Measurements from ENCODE around the gene ACYP2.
"Not testable (repeated sequence)": the region's sequence is repeated elsewhere in the genome, so short reads cannot be mapped to it uniquely, and the experiment has no call there.

ACYP2 gene

GRCh38 chr2:54274781-54275242 is 159.4 kb downstream of the ACYP2 start:
- Mint-ChIP-seq H3K9me3 (no peaks in the 10 kb centered on the region), H3K27me3 (no peaks in the 10 kb centered on the region), H3K4me3 (no peak overlapping the region), H3K4me1 (ENCODE audit: low read depth) (peaks cover 5% of the 10 kb centered on the region), H3K27ac (no peak overlapping the region), H3K36me3 (ENCODE audit: low read depth) (peaks cover 5% of the 10 kb centered on the region)
- no peak for DNase-seq

- DNase-seq, result no peak
- H3K4me3 Mint-ChIP-seq, result no peak overlapping the region
- no peak overlapping the region for H3K27ac Mint-ChIP-seq
- H3K27me3 Mint-ChIP-seq, result no peaks in the 10 kb centered on the region
- no peaks in the 10 kb centered on the region for H3K9me3 Mint-ChIP-seq
- peaks cover 5% of the 10 kb centered on the region for H3K4me1 Mint-ChIP-seq (ENCODE audit: low read depth)
- H3K36me3 Mint-ChIP-seq (ENCODE audit: low read depth), result peaks cover 5% of the 10 kb centered on the region
Observed at GRCh38 chr2:54275541-54275940, 160.1 kb downstream of the ACYP2 start.

GRCh38 chr2:54279385-54279784 is 164.0 kb downstream of the ACYP2 start:
- Mint-ChIP-seq H3K27me3 (no peaks in the 10 kb centered on the region), H3K27ac (no peak overlapping the region), H3K4me1 (ENCODE audit: low read depth) (peaks cover 6% of the 10 kb centered on the region), H3K4me3 (no peak overlapping the region), H3K36me3 (ENCODE audit: low read depth) (no peaks in the 10 kb centered on the region), H3K9me3 (no peaks in the 10 kb centered on the region)
- no peak for DNase-seq

GRCh38 chr2:54284826-54285225 is 169.4 kb downstream of the ACYP2 start:
- peaks cover 6% of the 10 kb centered on the region for H3K4me1 Mint-ChIP-seq (ENCODE audit: low read depth)
- H3K9me3 Mint-ChIP-seq, result no peaks in the 10 kb centered on the region
- H3K36me3 Mint-ChIP-seq (ENCODE audit: low read depth), result no peaks in the 10 kb centered on the region
- no peak for DNase-seq
- no peak overlapping the region for H3K27ac Mint-ChIP-seq
- H3K27me3 Mint-ChIP-seq, result no peaks in the 10 kb centered on the region
- no peak overlapping the region for H3K4me3 Mint-ChIP-seq

GRCh38 chr2:54285451-54285850 is 170.0 kb downstream of the ACYP2 start:
- Mint-ChIP-seq H3K36me3 (ENCODE audit: low read depth) (no peaks in the 10 kb centered on the region), H3K27me3 (no peaks in the 10 kb centered on the region), H3K9me3 (no peaks in the 10 kb centered on the region), H3K4me1 (ENCODE audit: low read depth) (peaks cover 6% of the 10 kb centered on the region), H3K4me3 (no peak overlapping the region), H3K27ac (no peak overlapping the region)
- no peak for DNase-seq

- Mint-ChIP-seq H3K9me3 (no peaks in the 10 kb centered on the region), H3K4me3 (no peak overlapping the region), H3K36me3 (ENCODE audit: low read depth) (no peaks in the 10 kb centered on the region), H3K4me1 (ENCODE audit: low read depth) (peaks cover 2% of the 10 kb centered on the region), H3K27me3 (no peaks in the 10 kb centered on the region), H3K27ac (no peak overlapping the region)
- DNase-seq, result no peak
Observed at GRCh38 chr2:54287532-54287931, 172.1 kb downstream of the ACYP2 start.

GRCh38 chr2:54289917-54290316 is 174.5 kb downstream of the ACYP2 start:
- H3K36me3 Mint-ChIP-seq (ENCODE audit: low read depth), result no peaks in the 10 kb centered on the region
- no peaks in the 10 kb centered on the region for H3K27me3 Mint-ChIP-seq
- H3K4me3 Mint-ChIP-seq, result no peak overlapping the region
- no peak overlapping the region for H3K27ac Mint-ChIP-seq
- DNase-seq, result no peak
- H3K4me1 Mint-ChIP-seq (ENCODE audit: low read depth), result no peaks in the 10 kb centered on the region
- no peaks in the 10 kb centered on the region for H3K9me3 Mint-ChIP-seq

GRCh38 chr2:54290356-54291025 is 175.1 kb downstream of the ACYP2 start:
- no peak for DNase-seq
- Mint-ChIP-seq H3K4me3 (no peak overlapping the region), H3K9me3 (no peaks in the 10 kb centered on the region), H3K4me1 (ENCODE audit: low read depth) (no peaks in the 10 kb centered on the region), H3K36me3 (ENCODE audit: low read depth) (no peaks in the 10 kb centered on the region), H3K27ac (no peak overlapping the region), H3K27me3 (no peaks in the 10 kb centered on the region)

- not testable (repeated sequence) for H3K9me3 Mint-ChIP-seq; H3K27me3 Mint-ChIP-seq; H3K36me3 Mint-ChIP-seq (ENCODE audit: low read depth); H3K27ac Mint-ChIP-seq; H3K4me3 Mint-ChIP-seq; H3K4me1 Mint-ChIP-seq (ENCODE audit: low read depth); DNase-seq
Observed at GRCh38 chr2:54294665-54295064, 179.2 kb downstream of the ACYP2 start.

GRCh38 chr2:54295911-54296310 is 180.5 kb downstream of the ACYP2 start:
- DNase-seq, result no peak
- H3K4me3 Mint-ChIP-seq, result no peak overlapping the region
- H3K36me3 Mint-ChIP-seq (ENCODE audit: low read depth), result no peaks in the 10 kb centered on the region
- H3K27ac Mint-ChIP-seq, result no peak overlapping the region
- H3K4me1 Mint-ChIP-seq (ENCODE audit: low read depth), result no peaks in the 10 kb centered on the region
- H3K9me3 Mint-ChIP-seq, result no peaks in the 10 kb centered on the region
- H3K27me3 Mint-ChIP-seq, result no peaks in the 10 kb centered on the region

- Mint-ChIP-seq H3K4me1 (ENCODE audit: low read depth) (no peaks in the 10 kb centered on the region), H3K36me3 (ENCODE audit: low read depth) (no peaks in the 10 kb centered on the region), H3K4me3 (no peak overlapping the region), H3K9me3 (no peaks in the 10 kb centered on the region), H3K27me3 (no peaks in the 10 kb centered on the region), H3K27ac (no peak overlapping the region)
- DNase-seq, result no peak
Observed at GRCh38 chr2:54298514-54298913, 183.1 kb downstream of the ACYP2 start.

GRCh38 chr2:54303631-54304030 is 188.2 kb downstream of the ACYP2 start:
- Mint-ChIP-seq H3K4me3 (no peak overlapping the region), H3K27ac (no peak overlapping the region), H3K4me1 (ENCODE audit: low read depth) (no peaks in the 10 kb centered on the region), H3K9me3 (no peaks in the 10 kb centered on the region), H3K27me3 (no peaks in the 10 kb centered on the region), H3K36me3 (ENCODE audit: low read depth) (no peaks in the 10 kb centered on the region)
- no peak for DNase-seq

GRCh38 chr2:54306556-54306955 is 191.1 kb downstream of the ACYP2 start:
- Mint-ChIP-seq H3K27ac (no peak overlapping the region), H3K4me1 (ENCODE audit: low read depth) (no peaks in the 10 kb centered on the region)
- no peak for DNase-seq

GRCh38 chr2:54308186-54308585 is 192.8 kb downstream of the ACYP2 start:
- no peak overlapping the region for H3K4me3 Mint-ChIP-seq
- H3K9me3 Mint-ChIP-seq, result no peaks in the 10 kb centered on the region
- no peaks in the 10 kb centered on the region for H3K4me1 Mint-ChIP-seq (ENCODE audit: low read depth)
- DNase-seq, result no peak
- H3K27ac Mint-ChIP-seq, result no peak overlapping the region
- H3K36me3 Mint-ChIP-seq (ENCODE audit: low read depth), result no peaks in the 10 kb centered on the region
- no peaks in the 10 kb centered on the region for H3K27me3 Mint-ChIP-seq

More at GRCh38 chr2:54306556-54306955, 191.1 kb downstream of the ACYP2 start:
- Mint-ChIP-seq H3K36me3 (ENCODE audit: low read depth) (no peaks in the 10 kb centered on the region), H3K27me3 (no peaks in the 10 kb centered on the region), H3K4me3 (no peak overlapping the region), H3K9me3 (no peaks in the 10 kb centered on the region)

- H3K27ac Mint-ChIP-seq, result no peak overlapping the region
- H3K9me3 Mint-ChIP-seq, result no peaks in the 10 kb centered on the region
- DNase-seq, result no peak
- no peak overlapping the region for H3K4me3 Mint-ChIP-seq
- H3K27me3 Mint-ChIP-seq, result no peaks in the 10 kb centered on the region
- H3K4me1 Mint-ChIP-seq (ENCODE audit: low read depth), result no peaks in the 10 kb centered on the region
- no peaks in the 10 kb centered on the region for H3K36me3 Mint-ChIP-seq (ENCODE audit: low read depth)
Observed at GRCh38 chr2:54308782-54309181, 193.4 kb downstream of the ACYP2 start.

- no peaks in the 10 kb centered on the region for H3K27me3 Mint-ChIP-seq
- H3K27ac Mint-ChIP-seq, result no peak overlapping the region
- DNase-seq, result no peak
- H3K4me1 Mint-ChIP-seq (ENCODE audit: low read depth), result no peaks in the 10 kb centered on the region
- H3K36me3 Mint-ChIP-seq (ENCODE audit: low read depth), result no peaks in the 10 kb centered on the region
- no peak overlapping the region for H3K4me3 Mint-ChIP-seq
- H3K9me3 Mint-ChIP-seq, result no peaks in the 10 kb centered on the region
Observed at GRCh38 chr2:54310311-54310710, 194.9 kb downstream of the ACYP2 start.

Data from activated T-cell treated with anti-CD3 and anti-CD28 coated beads, Interleukin-2, amount 50 U/mL, for 24 hours (primary cell).